SKM-1 treated with dmso at 0.1 percent for 144 hours (cell line): ENCODE measurements around the gene CDHR1.
"Not testable (repeated sequence)": the region's sequence is repeated elsewhere in the genome, so short reads cannot be mapped to it uniquely, and the experiment has no call there.

Experiments
- DNase-seq: peaks from one replicate; lab custom pipeline; 2025; ENCODE audit not compliant: unreplicated experiment; lab: John Stamatoyannopoulos, UW

Gene CDHR1

DNA sequence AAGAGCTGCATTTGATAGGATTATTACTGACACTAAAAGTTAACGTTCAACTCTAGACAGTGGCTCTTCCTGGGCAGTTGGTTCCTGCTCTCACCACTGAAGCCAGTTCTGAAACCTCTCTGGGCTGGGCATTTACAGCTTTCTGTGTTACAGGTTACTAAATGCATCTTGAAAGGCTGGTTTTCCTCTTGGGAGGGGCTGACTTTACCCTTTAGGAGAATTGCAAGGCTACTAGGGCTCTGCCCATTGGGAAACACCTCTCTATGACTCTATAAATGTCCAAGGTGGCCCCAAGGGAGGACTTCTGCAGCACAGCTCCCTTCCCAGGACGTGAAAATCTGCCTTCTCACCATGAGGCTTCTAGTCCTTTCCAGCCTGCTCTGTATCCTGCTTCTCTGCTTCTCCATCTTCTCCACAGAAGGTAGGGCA lies 20.8 kb upstream of the CDHR1 start, which contains the start of gene GPR15LG:
Gene GPR15LG (plus strand): TSS at position 301 of the 429 bp plus-strand sequence. CDS start 51 bp downstream, at position 352.
- DNase-seq, result no peak

DNA sequence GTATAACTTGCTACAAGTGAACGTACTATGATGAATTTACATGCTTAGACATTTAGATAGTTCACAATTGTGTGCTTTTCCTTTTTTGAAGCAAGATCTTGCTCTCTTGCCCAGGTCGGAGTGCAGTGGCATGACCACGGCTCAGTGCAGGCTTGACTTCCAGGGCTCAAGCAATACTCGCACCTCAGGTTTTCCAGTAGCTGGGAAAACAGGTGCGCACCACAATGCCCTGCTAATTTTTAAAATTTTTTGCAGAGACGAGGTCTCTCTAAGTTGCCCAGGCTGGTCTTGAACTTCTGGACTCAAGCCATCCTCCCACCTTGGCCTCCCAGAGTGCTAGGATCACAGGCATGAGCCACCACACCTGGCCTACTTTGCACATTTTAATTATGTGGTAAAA lies 18.9 kb upstream of the CDHR1 start:
- DNase-seq, result no peak

DNA sequence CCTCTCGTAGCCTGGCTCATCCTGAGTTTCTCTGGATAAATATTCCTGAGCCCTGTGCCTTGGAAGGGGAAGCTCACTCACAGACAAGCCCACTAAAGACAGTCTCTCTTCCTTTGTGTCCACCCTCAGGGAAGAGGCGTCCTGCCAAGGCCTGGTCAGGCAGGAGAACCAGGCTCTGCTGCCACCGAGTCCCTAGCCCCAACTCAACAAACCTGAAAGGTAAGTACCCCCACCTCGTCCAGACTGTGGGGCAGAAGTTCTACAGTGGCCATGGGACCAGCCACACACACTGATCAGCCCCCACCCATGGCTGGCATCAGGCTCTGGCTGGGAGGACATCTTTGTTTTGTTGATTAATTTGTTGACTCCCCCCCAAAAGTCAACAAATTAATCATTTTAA lies 18.0 kb upstream of the CDHR1 start:
- DNase-seq, result no peak

DNA sequence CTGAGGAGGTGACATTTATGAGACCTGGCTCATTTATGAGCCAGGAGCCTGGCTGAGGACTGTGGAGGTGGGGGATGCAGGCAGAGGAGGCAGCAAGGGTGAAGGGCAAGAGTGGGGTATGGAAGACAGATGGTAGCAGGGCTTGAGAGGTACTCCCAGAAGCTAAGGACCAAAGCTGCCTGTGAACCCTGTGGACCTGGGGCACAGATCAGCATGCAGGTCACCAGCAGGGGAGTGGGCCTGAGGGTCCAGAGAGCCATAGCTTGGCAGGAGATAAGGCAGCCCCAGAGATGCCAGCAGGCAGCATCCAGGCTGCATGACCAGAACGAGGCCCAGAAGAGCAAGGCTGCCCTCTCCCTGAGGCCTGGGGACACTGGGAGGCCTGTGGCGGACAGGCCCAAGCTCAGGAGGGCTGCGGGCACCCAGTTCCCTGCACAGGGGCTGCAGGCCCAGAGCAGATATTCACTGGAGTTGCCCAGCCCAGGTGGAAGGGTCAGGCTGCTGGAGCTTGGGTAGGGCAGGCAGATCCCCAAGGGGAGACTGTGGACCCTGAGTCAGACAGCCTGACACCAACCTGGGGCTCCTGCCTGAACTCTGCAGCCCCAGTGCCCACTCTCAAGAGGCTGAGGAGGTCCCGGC lies 17.4 kb upstream of the CDHR1 start:
- DNase-seq, result no peak

DNA sequence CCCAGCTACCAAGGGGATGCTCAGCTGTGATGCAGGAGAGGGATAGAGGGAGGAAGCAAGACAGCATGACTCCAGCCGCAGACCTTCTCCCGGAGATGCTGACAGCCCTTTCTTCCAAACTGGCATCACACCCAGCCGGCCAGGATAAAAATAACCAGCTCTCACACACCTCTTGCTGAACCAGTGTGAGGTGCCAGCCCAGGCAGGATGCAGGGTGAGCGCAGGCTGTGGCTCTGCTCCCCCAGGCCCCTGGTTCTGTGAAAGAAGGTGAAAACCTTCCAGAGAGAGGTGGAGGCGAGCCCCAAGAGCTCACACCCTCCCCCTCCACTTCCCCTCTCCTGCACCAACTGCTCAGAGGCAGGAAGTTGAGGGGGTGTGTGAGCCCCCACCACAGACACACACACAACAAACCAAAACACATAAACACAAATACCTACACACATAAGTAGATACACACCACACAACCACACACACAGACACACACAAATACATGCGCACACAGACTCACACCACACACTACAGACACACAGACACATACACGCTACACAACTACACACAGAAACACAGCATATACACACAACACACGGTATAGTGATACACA lies 16.7 kb upstream of the CDHR1 start:
- no peak for DNase-seq

DNA sequence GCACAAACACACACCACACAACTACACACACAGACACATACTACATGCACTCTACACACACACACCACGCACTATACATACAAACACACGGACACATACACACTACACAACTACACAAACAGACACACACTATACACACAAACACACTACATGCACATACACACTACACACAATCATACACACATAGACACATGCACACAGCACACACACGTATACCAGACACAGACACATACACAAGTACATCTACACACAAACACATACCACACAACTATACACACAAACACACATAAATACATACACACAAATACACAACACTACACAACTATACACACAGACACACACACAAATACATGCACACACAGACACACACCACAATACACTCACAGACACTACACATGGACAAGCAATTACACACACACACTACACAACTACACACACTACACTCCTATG lies 16.2 kb upstream of the CDHR1 start:
- no peak for DNase-seq

DNA sequence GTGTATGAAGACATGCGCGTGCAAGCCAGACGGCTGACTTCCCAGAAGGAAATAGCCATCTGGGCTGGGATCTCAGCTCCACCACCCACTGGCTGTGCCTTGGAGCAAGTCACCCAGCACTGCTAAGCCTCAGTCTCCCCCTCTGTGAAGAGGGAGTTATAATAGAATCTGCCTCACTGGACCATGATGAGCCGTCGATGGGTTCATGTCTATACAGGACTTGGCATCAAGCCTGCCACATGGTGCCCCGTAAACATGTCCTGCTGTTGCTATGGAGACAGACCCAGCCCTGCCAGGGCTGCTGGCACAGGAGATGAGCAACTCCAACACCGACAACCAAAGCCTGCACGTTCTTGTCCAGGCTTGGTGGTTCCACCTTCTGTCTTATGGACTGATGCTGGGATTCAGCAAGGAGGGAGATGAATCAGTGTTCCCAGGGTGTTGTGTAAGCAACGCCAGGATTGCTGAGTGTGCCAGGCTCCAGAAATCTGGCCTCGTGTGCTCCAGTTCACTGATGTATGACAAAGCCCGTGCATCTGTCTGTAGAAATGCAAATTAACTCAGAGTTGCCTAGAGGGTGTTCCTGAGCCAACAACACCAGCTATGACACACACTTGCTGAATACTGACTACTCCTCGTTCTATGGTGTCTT lies 15.2 kb upstream of the CDHR1 start:
- DNase-seq, result no peak

DNA sequence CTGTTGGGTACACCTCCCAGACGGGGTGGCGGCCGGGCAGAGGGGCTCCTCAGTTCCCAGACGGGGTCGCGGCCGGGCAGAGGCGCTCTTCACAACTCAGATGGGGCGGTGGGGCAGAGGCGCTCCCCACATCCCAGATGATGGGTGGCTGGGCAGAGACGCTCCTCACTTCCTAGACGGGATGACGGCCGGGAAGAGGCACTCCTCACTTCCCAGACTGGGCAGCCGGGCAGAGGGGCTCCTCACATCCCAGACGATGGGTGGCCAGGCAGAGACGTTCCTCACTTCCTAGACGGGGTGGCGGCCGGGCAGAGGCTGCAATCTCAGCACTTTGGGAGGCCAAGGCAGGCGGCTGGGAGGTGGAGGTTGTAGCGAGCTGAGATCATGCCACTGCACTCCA lies 14.0 kb upstream of the CDHR1 start:
- DNase-seq, result not testable (repeated sequence)

DNA sequence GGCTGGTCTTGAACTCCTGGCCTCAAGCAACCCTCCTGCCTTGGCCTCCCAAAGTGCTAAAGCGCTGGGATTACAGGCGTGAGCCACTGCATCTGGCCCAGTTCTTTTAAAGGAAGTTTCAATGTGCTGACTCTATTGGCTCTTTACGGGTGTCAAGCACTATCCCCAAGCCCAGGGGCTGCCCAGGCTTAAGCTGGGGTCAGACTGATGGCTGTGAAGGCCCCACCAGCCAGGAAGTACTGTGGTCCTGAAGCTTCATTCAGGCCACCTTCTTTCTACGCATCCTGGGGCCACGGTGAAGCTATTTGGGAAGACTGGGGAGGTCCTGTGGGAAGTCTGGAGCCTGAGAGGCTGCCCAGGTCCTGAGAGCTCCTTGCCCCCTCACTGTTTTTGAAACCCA lies 12.7 kb upstream of the CDHR1 start:
- DNase-seq, result no peak

DNA sequence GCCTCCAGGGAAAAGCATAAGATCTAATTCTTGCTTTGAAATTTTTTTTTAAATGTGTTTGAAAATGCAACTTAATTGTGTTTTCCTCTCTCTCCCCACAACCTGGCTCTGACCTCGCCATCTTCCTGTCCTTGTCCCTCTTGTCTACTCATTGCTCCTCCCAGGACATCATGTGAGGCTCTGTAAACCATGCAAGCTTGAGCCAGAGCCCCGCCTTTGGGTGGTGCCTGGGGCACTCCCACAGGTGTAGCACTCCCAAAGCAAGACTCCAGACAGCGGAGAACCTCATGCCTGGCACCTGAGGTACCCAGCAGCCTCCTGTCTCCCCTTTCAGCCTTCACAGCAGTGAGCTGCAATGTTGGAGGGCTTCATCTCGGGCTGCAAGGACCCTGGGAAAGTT lies 9.8 kb upstream of the CDHR1 start:
- no peak for DNase-seq

DNA sequence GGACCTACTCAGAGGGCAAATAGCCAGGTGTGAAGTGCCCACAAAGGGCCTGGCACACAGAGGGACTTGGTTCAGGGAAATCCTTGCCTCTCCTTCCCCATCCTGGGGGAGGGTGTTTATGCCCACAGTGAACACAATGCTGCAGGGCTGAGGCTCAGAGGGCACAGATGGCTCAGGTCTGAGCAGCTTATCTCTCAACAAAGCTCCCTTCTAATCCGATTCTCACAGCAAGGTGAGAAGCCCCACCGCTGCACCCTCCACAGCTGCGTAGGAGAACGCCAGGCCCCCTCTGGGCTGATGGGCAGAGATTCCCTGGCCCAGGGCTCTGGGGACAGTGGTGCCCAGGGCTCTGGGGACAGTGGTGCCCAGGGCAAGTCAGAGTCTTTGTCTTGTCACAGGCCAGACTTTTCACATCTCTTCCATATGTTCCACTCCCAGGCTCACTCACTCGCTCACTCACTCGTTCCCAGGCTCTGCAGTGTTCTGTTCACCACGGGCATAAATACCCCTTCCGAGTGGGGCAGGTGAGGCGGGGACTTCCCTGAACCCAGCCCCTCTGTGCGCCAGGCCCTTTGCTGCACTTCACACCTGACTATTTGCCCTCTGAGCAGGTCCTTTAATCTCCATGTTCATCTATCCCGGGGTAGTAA lies 8.7 kb upstream of the CDHR1 start:
- DNase-seq, result no peak

DNA sequence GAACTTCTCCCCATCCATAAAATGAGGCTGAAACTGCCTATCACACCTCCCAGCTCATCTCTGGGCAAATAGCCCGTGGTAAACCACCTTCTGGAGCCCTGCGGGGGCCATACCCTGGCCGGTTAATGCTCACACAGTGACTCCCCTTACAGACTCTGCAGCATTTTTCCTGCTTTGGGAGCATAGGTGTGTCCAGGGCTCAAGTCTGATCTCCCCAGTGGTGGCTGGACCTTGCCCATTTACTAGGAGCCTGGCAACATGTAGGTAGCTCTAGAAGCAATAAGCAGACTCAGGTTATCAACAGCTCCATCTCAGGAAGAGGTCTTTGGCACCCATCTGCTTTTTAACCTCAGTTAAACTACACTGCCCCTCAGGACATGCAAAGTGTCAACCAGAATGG lies 5.5 kb upstream of the CDHR1 start:
- DNase-seq, result no peak

DNA sequence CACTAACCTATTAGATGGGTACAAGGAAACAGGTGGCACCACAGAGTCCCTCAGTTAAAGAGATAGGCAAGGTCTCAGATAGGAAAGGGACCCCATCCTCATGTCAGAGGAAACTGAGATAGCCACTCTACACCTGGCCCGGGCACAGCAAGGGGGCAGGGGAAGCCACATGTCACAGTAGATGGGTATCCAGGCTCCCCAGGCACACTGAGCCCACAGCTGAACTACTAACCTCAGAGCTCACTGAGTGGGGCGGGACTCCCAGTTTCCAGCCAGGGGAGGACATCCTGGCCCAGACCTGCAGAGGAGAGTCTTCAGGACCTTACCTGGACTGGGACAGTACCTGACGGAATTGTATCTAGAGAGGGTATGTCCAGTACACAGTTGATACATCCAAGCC lies 3.7 kb upstream of the CDHR1 start:
- no peak for DNase-seq

DNA sequence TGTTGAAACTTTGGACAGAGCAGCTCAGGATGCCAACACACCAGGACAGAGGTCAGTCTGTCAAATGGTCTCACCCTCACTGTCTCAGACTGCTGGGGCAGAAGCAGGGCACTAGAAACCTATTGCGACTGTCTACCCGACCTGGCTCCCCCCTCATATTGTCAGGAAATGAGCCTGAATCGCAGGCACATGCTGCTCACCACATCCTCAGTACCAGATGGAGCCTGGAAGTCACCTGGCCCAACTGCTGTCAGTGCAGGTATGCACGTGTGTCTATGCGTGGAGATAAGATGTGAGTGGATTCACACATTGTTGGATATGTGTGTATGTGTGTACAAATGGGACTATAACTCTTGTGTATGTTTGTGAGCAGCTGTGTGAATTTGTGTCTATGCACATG lies 3.2 kb upstream of the CDHR1 start:
- DNase-seq, result no peak

DNA sequence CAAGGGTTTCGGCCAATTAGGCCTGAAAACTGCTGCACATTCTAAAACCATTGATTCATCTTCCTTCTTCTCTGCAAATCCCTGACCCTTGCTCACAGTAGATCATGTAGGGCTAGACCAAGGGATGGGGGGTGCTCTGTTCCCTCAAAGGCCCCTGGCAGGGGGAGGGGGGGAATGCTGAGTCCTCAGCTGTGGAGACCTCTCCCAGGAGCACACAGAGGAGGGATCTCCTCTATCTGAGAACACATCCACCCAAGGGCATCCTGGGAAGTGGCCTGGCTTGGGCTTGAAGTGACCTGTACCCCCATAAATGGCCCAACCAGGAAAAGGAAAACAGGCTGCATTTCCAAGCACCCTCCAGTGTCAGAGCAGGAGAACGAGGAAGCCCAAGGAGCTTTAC lies 1.0 kb upstream of the CDHR1 start:
- no peak for DNase-seq

DNA sequence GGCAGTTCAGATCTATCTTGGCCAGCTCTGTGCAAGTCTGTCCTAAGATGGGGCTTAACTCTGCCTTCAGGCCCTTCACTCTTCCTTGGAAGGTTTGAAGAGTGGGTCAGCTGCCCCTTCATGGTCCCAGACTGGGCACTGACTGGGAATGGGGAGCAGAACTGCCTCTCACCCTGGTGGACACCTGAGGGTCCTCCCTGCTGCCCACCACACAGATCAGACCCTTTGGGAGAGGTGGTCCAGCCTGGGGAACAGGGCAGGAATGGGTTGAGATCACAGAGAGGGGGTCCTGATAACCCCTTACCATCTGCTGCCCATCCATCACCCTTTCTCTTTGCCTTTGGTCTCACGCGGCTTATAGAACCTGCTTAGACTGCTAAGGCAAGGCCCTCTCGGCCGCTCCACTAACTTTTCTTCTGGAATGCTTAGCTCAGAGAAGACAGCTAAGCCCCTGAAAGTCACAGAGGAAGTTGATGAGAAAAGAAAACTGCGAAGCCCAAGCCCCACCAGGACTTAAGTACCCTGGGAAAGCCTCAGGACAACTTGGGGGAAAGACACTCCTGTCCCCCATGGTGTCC lies 402 bp upstream of the CDHR1 start:
- DNase-seq, result no peak

DNA sequence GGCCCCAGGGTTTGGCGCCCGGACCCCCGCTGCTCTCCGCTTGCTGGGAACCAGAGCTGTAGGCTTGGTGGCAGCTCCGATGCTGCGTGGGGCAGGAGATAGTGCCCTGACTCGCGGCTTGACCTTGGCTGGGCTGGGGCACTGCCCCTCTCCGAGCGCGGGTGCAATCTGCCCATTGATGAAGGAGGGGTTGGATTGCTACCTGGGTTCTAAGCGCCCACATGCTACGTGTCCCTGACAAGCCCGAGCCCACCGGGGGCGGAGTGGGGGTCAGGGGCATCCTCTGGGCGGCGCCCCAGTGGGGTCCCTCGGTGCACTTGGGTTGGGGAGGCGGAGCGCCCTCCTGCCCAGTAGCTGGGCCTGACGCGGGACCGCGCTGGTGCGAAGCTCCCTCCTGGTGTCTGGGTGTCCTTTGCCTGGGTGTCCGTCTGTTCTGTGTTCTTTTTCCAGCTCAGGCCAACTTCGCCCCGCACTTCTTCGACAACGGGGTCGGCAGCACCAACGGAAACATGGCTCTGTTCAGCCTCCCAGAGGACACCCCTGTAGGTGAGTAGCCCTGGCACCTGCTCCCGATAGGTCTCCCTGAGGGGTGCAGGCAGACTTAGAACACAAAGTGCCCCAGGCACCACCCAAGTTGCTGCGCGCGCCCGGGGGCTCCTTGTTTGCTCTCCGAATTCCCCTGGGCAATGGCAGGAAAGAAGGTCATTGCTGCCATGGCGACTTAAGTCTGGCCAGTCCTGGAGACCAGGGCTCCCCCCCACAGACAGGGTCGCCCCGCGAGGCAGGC lies 900 bp downstream of the CDHR1 start:
- no peak for DNase-seq

DNA sequence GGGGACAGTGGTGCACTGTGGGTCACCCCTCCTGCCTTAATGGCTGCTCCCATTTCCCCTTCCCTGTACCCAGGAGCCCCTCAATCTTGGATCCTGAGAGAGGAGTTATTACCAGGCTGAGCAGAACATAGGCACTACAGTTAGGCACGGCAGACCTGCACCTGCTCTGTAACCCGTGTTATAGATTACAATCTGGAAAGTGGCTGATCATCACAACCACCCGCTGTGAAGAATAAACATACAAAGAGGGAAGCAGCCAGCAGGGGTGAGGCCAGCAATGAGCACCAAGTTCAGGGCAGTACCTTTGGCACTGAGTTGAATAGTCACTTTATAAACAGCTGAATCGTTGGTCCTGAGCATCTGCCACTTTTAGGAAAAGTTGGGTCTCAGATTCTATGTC lies 1.7 kb downstream of the CDHR1 start:
- no peak for DNase-seq

DNA sequence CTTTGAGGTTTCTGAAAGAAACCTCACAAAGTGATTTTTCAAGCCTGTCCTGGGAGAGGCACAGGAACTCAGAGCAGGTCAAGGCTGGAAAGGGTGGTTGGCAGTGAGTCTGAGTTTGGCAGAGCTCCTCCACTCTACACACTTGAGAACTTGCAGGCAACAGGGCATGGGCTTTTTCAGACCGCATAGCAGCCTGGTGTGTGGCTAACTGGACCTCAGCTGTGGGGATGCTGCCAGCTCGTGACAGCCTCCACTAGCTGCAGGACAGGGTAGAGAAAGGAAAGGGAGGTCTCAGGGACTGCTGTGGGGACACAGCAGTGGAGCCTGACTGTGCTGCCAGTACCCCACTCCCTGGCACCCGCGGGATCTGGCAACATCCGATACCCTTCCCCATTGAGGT lies 2.6 kb downstream of the CDHR1 start:
- no peak for DNase-seq

DNA sequence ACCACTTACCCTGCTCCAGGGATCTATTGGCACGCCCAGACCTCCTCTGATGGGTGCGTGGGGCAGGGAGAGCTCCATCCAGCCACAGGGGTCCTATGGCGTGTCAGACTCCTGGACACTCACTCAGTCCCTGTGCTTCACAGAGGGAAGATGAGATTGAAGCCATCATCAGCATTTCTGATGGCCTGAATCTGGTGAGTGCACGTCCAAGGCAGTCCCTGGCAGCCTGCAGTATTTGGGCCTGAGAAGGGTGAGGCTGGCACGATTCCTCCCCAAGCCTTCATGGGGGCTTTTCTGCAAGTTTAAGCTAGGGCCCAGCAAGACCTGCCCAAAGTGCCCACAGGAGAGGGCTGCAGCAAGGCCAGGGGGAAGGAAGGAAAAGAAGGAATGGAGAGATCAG lies 3.3 kb downstream of the CDHR1 start:
- no peak for DNase-seq
